B cell (primary cell): ENCODE results near the gene MUC20. TPM values are rescaled to one million over a fixed set of nuclear protein-coding genes. Genes with fewer than 3 reads are reported as not detected.
"Not testable (repeated sequence)": the region's sequence is repeated elsewhere in the genome, so short reads cannot be mapped to it uniquely, and the experiment has no call there.

Experiments used
- ATAC-seq: fragments of 200-7000 bp; cut with Tn5 transposase; one replicate; pipeline ENCODE4 v1.10.0; 2021; ENCODE audit warnings: low read depth, mild to moderate bottlenecking, moderate number of reproducible peaks, moderate library complexity
- CTCF ChIA-PET: fragments of 350-600 bp; sonication (Branson Sonifier 250); formaldehyde crosslinking; loops from one replicate; lab custom pipeline; 2021; ENCODE audit warnings: antibody characterized with exemption, inconsistent platforms; lab: Charles Lee
- POLR2A ChIA-PET: fragments of 350-600 bp; sonication (Branson Sonifier 250); formaldehyde crosslinking; loops from one replicate; lab custom pipeline; 2021; ENCODE audit warnings: antibody characterized with exemption; lab: Charles Lee
- DNase-seq: peaks from one replicate; pipeline ENCODE4 v3.0.0; 2013
- H2AFZ ChIP-seq: 2 replicates; pipeline ENCODE4 v1.6.1; 2012; ENCODE audit warnings: mild to moderate bottlenecking, low read depth, low read length; ENCODE audit not compliant: insufficient read depth, poor library complexity, severe bottlenecking
- H3K27ac ChIP-seq, 2 donors: 1 replicate in 1 of 2; 2 replicates in 1 of 2; pipeline ENCODE4 v1.5.1; 2012 to 2013; ENCODE audit warnings: low read length in 2 of 2, mild to moderate bottlenecking in 2 of 2, moderate library complexity in 1 of 2
- H3K27me3 ChIP-seq, 4 experiments: fragments of 200-600 bp in 1 of 4; sonication (generic) in 1 of 4; replicated peaks in 1 of 4; 1 replicate in 2 of 4; 2 replicates in 2 of 4; pipeline versions ENCODE4 v1.6.1 to v1.7.0; 2013 to 2016; ENCODE audit warnings: low read length in 3 of 4, mild to moderate bottlenecking in 2 of 4, mixed read lengths in 1 of 4, moderate library complexity in 1 of 4; ENCODE audit not compliant: insufficient read depth in 4 of 4, control insufficient read depth in 3 of 4; ENCODE audit errors: control extremely low read depth in 1 of 4
- H3K36me3 ChIP-seq, 2 experiments: replicated peaks in 1 of 2; 1 replicate in 1 of 2; 2 replicates in 1 of 2; pipeline versions ENCODE4 v1.6.1 to v1.7.1; 2013; ENCODE audit warnings: low read length in 1 of 2; ENCODE audit not compliant: insufficient read depth in 2 of 2, control insufficient read depth in 1 of 2; ENCODE audit errors: control extremely low read depth in 1 of 2, extremely low read depth in 1 of 2
- H3K4me1 ChIP-seq, 2 donors: fragments of 200-600 bp in 1 of 2; sonication (generic) in 1 of 2; 1 replicate in 1 of 2; 2 replicates in 1 of 2; pipeline versions ENCODE4 v1.5.1 to v1.6.1; 2013 to 2017; ENCODE audit warnings: low read length in 2 of 2; ENCODE audit not compliant: control insufficient read depth in 2 of 2, insufficient read depth in 2 of 2
- H3K4me2 ChIP-seq: replicated peaks from 2 replicates; pipeline ENCODE3; 2012; ENCODE audit warnings: mild to moderate bottlenecking, low read depth, low read length; ENCODE audit not compliant: poor library complexity, severe bottlenecking
- H3K4me3 ChIP-seq, 5 experiments: fragments of 200-600 bp in 1 of 5; sonication (generic) in 1 of 5; 1 replicate in 3 of 5; 2 replicates in 2 of 5; pipeline versions ENCODE4 v1.5.1 to v1.7.0; 2011 to 2016; ENCODE audit warnings: low read length in 4 of 5, mild to moderate bottlenecking in 4 of 5, low read depth in 2 of 5, control low read depth in 1 of 5, moderate library complexity in 1 of 5; ENCODE audit not compliant: insufficient read depth in 1 of 5; ENCODE audit errors: control extremely low read depth in 1 of 5, extremely low read depth in 1 of 5
- H3K79me2 ChIP-seq: fragments of 200-600 bp; sonication (generic); one replicate; pipeline ENCODE4 v1.6.0; 2016; ENCODE audit warnings: low read length; ENCODE audit not compliant: control insufficient read depth, insufficient read depth
- H3K9ac ChIP-seq: fragments of 200-600 bp; sonication (generic); 2 replicates; pipeline ENCODE4 v1.6.1; 2017; ENCODE audit warnings: mild to moderate bottlenecking, low read length, moderate library complexity
- H3K9me3 ChIP-seq, 3 donors: one replicate each; pipeline versions ENCODE4 v1.6.1 to v1.7.1; 2013; ENCODE audit warnings: low read length in 2 of 3; ENCODE audit not compliant: control insufficient read depth in 2 of 3, insufficient read depth in 1 of 3; ENCODE audit errors: control extremely low read depth in 1 of 3
- H4K20me1 ChIP-seq: 2 replicates; pipeline ENCODE4 v1.6.0; 2012; ENCODE audit warnings: mild to moderate bottlenecking, low read length; ENCODE audit not compliant: insufficient read depth, control insufficient read depth, poor library complexity, severe bottlenecking
- H3K27ac Mint-ChIP-seq: one replicate; pipeline ENCODE4 v1.8.0; 2021; ENCODE audit warnings: mixed read lengths
- H3K27me3 Mint-ChIP-seq: one replicate; pipeline ENCODE4 v1.8.0; 2021; ENCODE audit warnings: mixed read lengths
- H3K4me1 Mint-ChIP-seq: one replicate; pipeline ENCODE4 v1.8.0; 2021; ENCODE audit warnings: mixed read lengths
- H3K4me3 Mint-ChIP-seq: one replicate; pipeline ENCODE4 v1.8.0; 2021; ENCODE audit warnings: mixed read lengths
- H3K9me3 Mint-ChIP-seq: one replicate; pipeline ENCODE4 v1.8.0; 2022; ENCODE audit warnings: mixed read lengths; ENCODE audit not compliant: insufficient read depth
- WGBS: methylation state at CpG from one replicate; pipeline ENCODE4 v1.1.5; 2013; ENCODE audit warnings: missing lambda C conversion rate; ENCODE audit not compliant: insufficient coverage; 5-methylcytosine and 5-hydroxymethylcytosine counted together
- intact Hi-C: fragments of 100-400 bp; cut with micrococcal nuclease; formaldehyde crosslinking; loops from one replicate; pipeline ENCODE4 v1.10.0; 2022
- polyA plus RNA-seq: library from polyadenylated mRNA; depleted of rRNA; stranded (reverse); fragments of >200 nt; gene quantifications from 2 replicates; pipeline ENCODE4 v1.2.3, GENCODE V29; 2012
- total RNA-seq, 2 donors: library from RNA; stranded (reverse); fragments of 120-200 nt in 1 of 2; gene quantifications; 1 replicate in 1 of 2; 2 replicates in 1 of 2; pipeline versions ENCODE4 v1.2.3 to v1.2.4, GENCODE V29; 2013 to 2022

Gene MUC20
- total and polyA plus RNA-seq, 2 donors (not counting 1 experiment from before 2014, with no cell fraction given) = 11.0 to 15.6 TPM

DNA sequence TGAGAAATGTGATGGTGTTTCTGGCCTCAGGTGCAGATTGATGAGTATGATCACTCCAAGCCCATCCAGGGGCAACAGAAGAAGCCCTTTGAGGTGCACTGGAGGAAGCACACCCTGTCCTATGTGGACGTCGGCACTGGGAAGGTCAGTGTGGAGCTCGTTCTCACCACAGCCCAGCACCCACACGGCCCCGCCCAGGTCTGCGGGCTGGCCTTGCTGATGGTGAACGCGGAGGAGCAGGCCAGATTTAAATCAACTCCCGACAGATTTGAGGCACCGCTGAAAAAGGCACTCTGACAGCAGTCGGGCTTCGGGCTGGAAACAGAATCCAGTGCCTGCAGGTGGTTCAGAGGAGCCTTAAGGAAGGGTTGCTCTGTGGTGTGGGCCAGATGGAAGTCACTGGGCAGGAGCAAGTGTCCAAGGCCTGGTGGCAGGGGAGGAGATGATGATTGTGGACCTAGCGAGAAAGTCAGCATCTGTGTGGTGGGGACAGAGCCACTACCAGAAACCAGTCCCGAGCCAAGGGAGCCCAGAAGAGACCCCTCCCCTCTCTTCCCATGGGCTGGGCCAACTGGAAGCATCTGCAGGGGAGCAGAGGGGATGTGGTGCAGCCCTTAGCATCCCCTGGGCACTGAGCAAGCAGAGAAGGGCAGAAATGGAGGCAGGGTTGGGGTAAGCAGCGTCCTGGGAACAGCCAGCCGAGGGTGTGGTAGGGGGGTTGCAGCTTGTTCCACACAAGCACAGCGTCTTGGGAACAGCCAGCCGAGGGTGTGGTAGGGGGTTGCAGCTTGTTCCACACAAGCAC, 36.9 kb upstream of the MUC20 start:
- H3K9ac ChIP-seq, H3K9me3 Mint-ChIP-seq, H3K27ac ChIP-seq, ATAC-seq, H3K4me3 ChIP-seq, H4K20me1 ChIP-seq, H3K4me1 ChIP-seq, H3K27me3 ChIP-seq, H3K4me2 ChIP-seq, H3K9me3 ChIP-seq, H2AFZ ChIP-seq, H3K79me2 ChIP-seq, H3K4me3 Mint-ChIP-seq, H3K27me3 Mint-ChIP-seq, POLR2A ChIA-PET, intact Hi-C loops, CTCF ChIA-PET: not testable (repeated sequence)
- Mint-ChIP-seq H3K27ac (peak overlapping the region; percentile 62), H3K4me1 (peaks cover 11% of the 10 kb centered on the region)
- 92% methylated on average over 18 of the region's 18 CpGs for WGBS
- peak; percentile 17 for DNase-seq
- H3K36me3 ChIP-seq = peaks cover 2 to 23% of the 10 kb centered on the region in 2 experiments

DNA sequence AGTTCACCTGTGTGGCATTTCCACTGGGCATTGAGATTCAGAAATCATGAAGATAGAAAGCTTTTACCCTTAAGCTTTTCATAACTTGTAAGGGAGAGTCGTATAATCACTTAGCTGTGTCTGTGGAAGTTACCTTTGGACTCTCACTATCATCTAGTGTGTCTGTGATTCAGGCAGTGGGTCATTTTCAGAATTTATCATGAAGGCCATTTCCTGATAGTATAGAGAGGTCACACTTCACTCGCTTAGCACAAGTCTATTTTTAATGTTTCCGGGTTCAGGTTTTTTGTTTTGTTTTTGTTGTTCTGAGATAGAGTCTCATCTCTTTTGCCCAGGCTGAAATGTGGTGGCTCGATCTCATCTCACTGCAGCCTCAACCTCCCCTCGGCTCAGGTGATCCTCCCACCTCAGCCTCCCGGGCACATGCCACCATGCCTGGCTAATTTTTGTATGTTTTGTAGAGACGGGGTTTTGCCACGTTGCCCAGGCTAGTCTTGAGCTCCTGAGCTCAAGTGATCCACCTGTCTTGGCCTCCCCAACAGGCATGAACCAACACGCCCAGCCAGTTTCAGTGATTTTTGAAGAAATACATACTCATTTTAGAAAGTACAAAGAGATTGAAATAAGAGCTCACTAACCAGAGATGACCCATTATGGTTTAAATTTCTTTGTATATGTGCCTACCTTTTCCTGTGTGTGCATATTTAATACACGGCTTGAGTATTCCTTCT, 36.1 kb upstream of the MUC20 start:
- H3K4me1 ChIP-seq, POLR2A ChIA-PET, H3K4me3 ChIP-seq, H3K4me3 Mint-ChIP-seq, H4K20me1 ChIP-seq, intact Hi-C loops, H3K27ac ChIP-seq, H3K27me3 ChIP-seq, H3K27me3 Mint-ChIP-seq, H3K79me2 ChIP-seq, H2AFZ ChIP-seq, DNase-seq, H3K9me3 ChIP-seq, ATAC-seq, H3K9ac ChIP-seq, H3K9me3 Mint-ChIP-seq, H3K4me2 ChIP-seq, CTCF ChIA-PET: not testable (repeated sequence)
- WGBS = no CpG with 5 or more reads among the region's 10 CpGs
- peak overlapping the region; percentile 62 for H3K27ac Mint-ChIP-seq
- H3K36me3 ChIP-seq = peaks cover 2 to 30% of the 10 kb centered on the region in 2 experiments
- peaks cover 11% of the 10 kb centered on the region for H3K4me1 Mint-ChIP-seq

DNA sequence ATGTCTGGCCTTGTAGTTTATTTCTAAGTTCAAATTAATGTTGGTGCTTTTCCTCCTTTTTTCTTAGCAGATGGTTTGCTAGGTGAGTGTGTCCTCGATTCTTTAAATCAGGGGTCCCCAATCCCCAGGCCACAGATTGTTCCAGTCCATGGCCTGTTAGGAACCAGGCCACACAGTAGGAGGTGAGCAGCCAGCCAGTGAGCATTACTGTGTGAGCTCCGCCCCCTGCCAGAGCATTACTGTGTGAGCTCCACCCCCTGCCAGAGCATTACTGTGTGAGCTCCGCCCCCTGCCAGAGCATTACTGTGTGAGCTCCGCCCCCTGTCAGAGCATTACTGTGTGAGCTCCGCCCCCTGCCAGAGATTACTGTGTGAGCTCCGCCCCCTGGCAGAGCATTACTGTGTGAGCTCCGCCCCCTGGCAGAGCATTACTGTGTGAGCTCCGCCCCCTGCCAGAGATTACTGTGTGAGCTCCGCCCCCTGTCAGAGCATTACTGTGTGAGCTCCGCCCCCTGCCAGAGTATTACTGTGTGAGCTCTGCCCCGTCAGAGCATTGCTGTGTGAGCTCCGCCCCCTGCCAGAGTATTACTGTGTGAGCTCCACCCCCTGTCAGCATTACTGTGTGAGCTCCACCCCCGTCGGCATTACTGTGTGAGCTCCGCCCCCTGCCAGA, 34.1 kb upstream of the MUC20 start:
- H3K4me3 Mint-ChIP-seq, H2AFZ ChIP-seq, H3K27ac ChIP-seq, H3K9me3 ChIP-seq, H4K20me1 ChIP-seq, H3K27ac Mint-ChIP-seq, H3K9ac ChIP-seq, CTCF ChIA-PET, H3K4me1 ChIP-seq, intact Hi-C loops, H3K4me2 ChIP-seq, H3K9me3 Mint-ChIP-seq, ATAC-seq, POLR2A ChIA-PET, H3K27me3 Mint-ChIP-seq, DNase-seq, H3K79me2 ChIP-seq, H3K27me3 ChIP-seq, H3K4me3 ChIP-seq: not testable (repeated sequence)
- peaks cover 11% of the 10 kb centered on the region for H3K4me1 Mint-ChIP-seq
- H3K36me3 ChIP-seq = peaks cover 2 to 31% of the 10 kb centered on the region in 2 experiments
- WGBS = 95% methylated on average over 4 of the region's 15 CpGs
